Measurements from ENCODE around the gene IL1RAPL1.

Gene IL1RAPL1

DNA sequence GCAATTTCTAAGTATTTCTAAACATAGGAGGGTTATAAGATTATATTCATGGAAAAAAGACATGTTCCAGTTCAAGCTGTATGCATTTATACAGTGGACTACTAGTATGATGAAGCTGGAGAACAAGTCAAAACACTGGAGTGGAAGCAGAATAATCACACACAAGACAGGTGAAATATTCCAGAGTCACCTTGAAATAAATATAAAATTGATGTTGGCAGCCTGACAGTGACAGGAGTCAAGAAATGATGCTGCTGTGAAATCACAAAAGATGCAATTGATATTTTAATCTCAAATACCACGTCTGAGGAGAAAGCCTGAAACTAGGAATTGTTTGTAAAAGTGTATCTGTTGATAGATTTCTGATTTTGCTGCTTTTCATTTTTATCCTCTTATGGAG, 667.3 kb downstream of the IL1RAPL1 start:
- no peak overlapping the region for H3K27ac ChIP-seq
- TF ChIP-seq, protein P1, sequence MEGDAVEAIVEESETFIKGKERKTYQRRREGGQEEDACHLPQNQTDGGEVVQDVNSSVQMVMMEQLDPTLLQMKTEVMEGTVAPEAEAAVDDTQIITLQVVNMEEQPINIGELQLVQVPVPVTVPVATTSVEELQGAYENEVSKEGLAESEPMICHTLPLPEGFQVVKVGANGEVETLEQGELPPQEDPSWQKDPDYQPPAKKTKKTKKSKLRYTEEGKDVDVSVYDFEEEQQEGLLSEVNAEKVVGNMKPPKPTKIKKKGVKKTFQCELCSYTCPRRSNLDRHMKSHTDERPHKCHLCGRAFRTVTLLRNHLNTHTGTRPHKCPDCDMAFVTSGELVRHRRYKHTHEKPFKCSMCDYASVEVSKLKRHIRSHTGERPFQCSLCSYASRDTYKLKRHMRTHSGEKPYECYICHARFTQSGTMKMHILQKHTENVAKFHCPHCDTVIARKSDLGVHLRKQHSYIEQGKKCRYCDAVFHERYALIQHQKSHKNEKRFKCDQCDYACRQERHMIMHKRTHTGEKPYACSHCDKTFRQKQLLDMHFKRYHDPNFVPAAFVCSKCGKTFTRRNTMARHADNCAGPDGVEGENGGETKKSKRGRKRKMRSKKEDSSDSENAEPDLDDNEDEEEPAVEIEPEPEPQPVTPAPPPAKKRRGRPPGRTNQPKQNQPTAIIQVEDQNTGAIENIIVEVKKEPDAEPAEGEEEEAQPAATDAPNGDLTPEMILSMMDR (IDR thresholded peaks at IDR 0.05), result no peak
- no peak for TF ChIP-seq ZFX (IDR thresholded peaks at IDR 0.05; ENCODE audit: borderline replicate concordance)

GRCh38 chrX:29257521-29257920, 670.3 kb downstream of the IL1RAPL1 start:
- TF ChIP-seq ZFX (IDR thresholded peaks at IDR 0.05; ENCODE audit: borderline replicate concordance), result no peak
- TF ChIP-seq, protein P1 (IDR thresholded peaks at IDR 0.05), result no peak
- no peak overlapping the region for H3K27ac ChIP-seq

DNA sequence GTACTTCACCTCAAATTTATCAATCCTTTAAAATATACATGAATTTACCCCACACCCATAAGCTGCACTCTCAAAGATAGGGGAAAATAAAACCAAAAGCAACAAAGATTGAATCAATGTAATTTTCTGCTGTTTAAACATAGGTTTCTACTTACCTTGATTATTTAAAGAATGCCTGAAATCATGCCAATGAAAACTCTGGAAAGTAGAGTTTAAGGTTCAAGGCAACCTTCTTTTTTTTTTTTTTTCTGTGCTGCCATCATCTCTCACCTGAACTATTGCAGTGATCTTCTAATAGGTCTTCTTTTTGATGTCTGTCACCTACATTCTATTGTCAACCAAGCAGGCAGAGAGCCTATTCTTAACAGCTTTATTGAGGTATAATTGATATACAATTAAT, 682.1 kb downstream of the IL1RAPL1 start:
- no peak overlapping the region for H3K27ac ChIP-seq
- no peak for TF ChIP-seq ZFX (IDR thresholded peaks at IDR 0.05; ENCODE audit: borderline replicate concordance)
- TF ChIP-seq, protein P1 (IDR thresholded peaks at IDR 0.05), result no peak

- no peak for TF ChIP-seq ZFX (IDR thresholded peaks at IDR 0.05; ENCODE audit: borderline replicate concordance)
- TF ChIP-seq, protein P1 (IDR thresholded peaks at IDR 0.05), result no peak
- no peak overlapping the region for H3K27ac ChIP-seq
Measured at GRCh38 chrX:29274517-29274916, 687.3 kb downstream of the IL1RAPL1 start.

- TF ChIP-seq, protein P1 (IDR thresholded peaks at IDR 0.05), result no peak
- no peak for TF ChIP-seq ZFX (IDR thresholded peaks at IDR 0.05; ENCODE audit: borderline replicate concordance)
- H3K27ac ChIP-seq, result no peak overlapping the region
Measured at GRCh38 chrX:29275928-29276327, 688.7 kb downstream of the IL1RAPL1 start.

GRCh38 chrX:29281078-29281742, 694.0 kb downstream of the IL1RAPL1 start:
- TF ChIP-seq, protein P1 (IDR thresholded peaks at IDR 0.05), result no peak
- no peak for TF ChIP-seq ZFX (IDR thresholded peaks at IDR 0.05; ENCODE audit: borderline replicate concordance)

GRCh38 chrX:29285664-29286063, 698.4 kb downstream of the IL1RAPL1 start:
- no peak overlapping the region for H3K27ac ChIP-seq
- no peak for TF ChIP-seq ZFX (IDR thresholded peaks at IDR 0.05; ENCODE audit: borderline replicate concordance)

More at GRCh38 chrX:29281078-29281742, 694.0 kb downstream of the IL1RAPL1 start:
- no peak overlapping the region for H3K27ac ChIP-seq
